Measurements from ENCODE around the gene CCDC57. TPM values are rescaled to one million over a fixed set of nuclear protein-coding genes. Genes with fewer than 3 reads are reported as not detected.

Gene CCDC57
- total RNA-seq, 1 experiment from 2014 or later, result 140 TPM

DNA sequence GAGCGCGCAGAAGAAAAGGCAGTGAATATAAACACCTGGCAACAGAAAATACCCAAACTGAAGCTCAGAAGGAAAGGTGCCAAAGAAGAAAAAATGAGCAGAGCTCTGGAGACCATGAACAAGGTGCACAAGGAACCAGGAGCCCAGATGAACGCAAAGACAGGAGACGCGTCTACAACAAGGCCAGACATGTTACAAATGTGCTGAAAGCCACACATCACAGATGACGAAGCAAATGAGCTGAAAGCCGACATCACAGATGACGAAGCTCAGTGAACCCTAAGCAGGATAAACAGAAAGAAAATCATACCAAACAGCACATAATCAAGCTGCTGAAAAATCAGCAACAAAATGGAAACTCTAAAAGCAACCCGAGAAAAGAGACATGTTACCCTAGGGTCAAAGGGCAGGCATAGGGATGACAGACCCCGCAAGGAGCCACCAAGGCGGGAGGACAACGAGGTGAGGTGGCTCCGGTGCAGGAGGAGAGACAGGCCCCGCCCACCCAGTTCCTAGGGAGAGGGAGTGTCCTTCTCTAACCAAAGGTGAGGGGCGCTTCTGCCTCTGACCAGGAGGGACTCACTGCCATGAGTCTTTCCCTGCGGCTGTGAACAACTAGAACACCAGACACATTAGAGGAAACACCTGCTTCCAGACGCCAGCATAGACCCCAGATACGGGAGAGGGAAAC lies 39.1 kb downstream of the CCDC57 start:
- intact Hi-C loops (cut with micrococcal nuclease; ENCODE audit: unreplicated experiment), result no loop called here
- no peaks in the 10 kb centered on the region for H3F3A ChIP-seq (ENCODE audit: insufficient read depth, low read depth)
- BruUV-seq (replicated peaks), result no TSS peak
- H3K27ac ChIP-seq, result no peak overlapping the region
- no peaks in the 10 kb centered on the region for H3K27me3 ChIP-seq (ENCODE audit: insufficient read depth, low read depth)
- H3K36me3 ChIP-seq (ENCODE audit: low read depth), result no peaks in the 10 kb centered on the region
- no peak overlapping the region for H2AFZ ChIP-seq
- no peaks in the 10 kb centered on the region for H3K79me2 ChIP-seq (ENCODE audit: low read depth)
- H4K20me1 ChIP-seq (ENCODE audit: insufficient read depth), result no peaks in the 10 kb centered on the region
- DNase-seq, result no peak
- TF ChIP-seq EZH2 (IDR thresholded peaks at IDR 0.05; ENCODE audit: low read depth), result no peak
- TF ChIP-seq, protein P1, sequence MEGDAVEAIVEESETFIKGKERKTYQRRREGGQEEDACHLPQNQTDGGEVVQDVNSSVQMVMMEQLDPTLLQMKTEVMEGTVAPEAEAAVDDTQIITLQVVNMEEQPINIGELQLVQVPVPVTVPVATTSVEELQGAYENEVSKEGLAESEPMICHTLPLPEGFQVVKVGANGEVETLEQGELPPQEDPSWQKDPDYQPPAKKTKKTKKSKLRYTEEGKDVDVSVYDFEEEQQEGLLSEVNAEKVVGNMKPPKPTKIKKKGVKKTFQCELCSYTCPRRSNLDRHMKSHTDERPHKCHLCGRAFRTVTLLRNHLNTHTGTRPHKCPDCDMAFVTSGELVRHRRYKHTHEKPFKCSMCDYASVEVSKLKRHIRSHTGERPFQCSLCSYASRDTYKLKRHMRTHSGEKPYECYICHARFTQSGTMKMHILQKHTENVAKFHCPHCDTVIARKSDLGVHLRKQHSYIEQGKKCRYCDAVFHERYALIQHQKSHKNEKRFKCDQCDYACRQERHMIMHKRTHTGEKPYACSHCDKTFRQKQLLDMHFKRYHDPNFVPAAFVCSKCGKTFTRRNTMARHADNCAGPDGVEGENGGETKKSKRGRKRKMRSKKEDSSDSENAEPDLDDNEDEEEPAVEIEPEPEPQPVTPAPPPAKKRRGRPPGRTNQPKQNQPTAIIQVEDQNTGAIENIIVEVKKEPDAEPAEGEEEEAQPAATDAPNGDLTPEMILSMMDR (conservative IDR thresholded peaks at IDR 0.05), result no peak
- H3K4me2 ChIP-seq, result no peak overlapping the region
- H3K4me3 ChIP-seq, result no peak overlapping the region
- POLR2A ChIA-PET (ENCODE audit: unreplicated experiment), result interaction anchor here (0.7 kb wide), 1 partner anchor 62 kb away, joined by 5 read pairs; no protein-coding TSS in a partner anchor
- no peaks in the 10 kb centered on the region for H3K9me3 ChIP-seq (ENCODE audit: insufficient read depth, low read depth)
- H3K4me1 ChIP-seq (replicated peaks; ENCODE audit: insufficient read depth), result no peaks in the 10 kb centered on the region
- no peaks in the 10 kb centered on the region for H3K9me2 ChIP-seq (ENCODE audit: insufficient read depth)
- CTCF ChIA-PET, result interaction anchor here (0.6 kb wide), 1 partner anchor 36 kb away, joined by 4 read pairs; no protein-coding TSS in a partner anchor

GRCh38 chr17:82172486-82173160 lies 40.0 kb downstream of the CCDC57 start:
- Histone ChIP-seq H3K9me3 (ENCODE audit: insufficient read depth, low read depth) (no peaks in the 10 kb centered on the region), H3K9me2 (ENCODE audit: insufficient read depth) (no peaks in the 10 kb centered on the region), H3K4me1 (replicated peaks; ENCODE audit: insufficient read depth) (no peaks in the 10 kb centered on the region), H3K4me2 (no peak overlapping the region), H4K20me1 (ENCODE audit: insufficient read depth) (no peaks in the 10 kb centered on the region), H3K79me2 (ENCODE audit: low read depth) (no peaks in the 10 kb centered on the region), H3K27ac (no peak overlapping the region), H3K36me3 (ENCODE audit: low read depth) (no peaks in the 10 kb centered on the region), H3F3A (ENCODE audit: insufficient read depth, low read depth) (no peaks in the 10 kb centered on the region), H3K27me3 (ENCODE audit: insufficient read depth, low read depth) (no peaks in the 10 kb centered on the region), H2AFZ (no peak overlapping the region), H3K4me3 (no peak overlapping the region)
- DNase-seq, result no peak
- CTCF ChIA-PET, result interaction anchor here (0.8 kb wide), 1 partner anchor 168 kb away, joined by 10 read pairs; no protein-coding TSS in a partner anchor
- no peak for TF ChIP-seq EZH2 (IDR thresholded peaks at IDR 0.05; ENCODE audit: low read depth)
- TF ChIP-seq, protein P1 (conservative IDR thresholded peaks at IDR 0.05), result no peak
- POLR2A ChIA-PET (ENCODE audit: unreplicated experiment), result no interaction called here
- intact Hi-C loops (cut with micrococcal nuclease; ENCODE audit: unreplicated experiment), result no loop called here
- BruUV-seq (replicated peaks), result no TSS peak

GRCh38 chr17:82171750-82172375 lies 40.8 kb downstream of the CCDC57 start:
- no peaks in the 10 kb centered on the region for H3K9me3 ChIP-seq (ENCODE audit: insufficient read depth, low read depth)
- H2AFZ ChIP-seq, result no peak overlapping the region
- no peaks in the 10 kb centered on the region for H3K9me2 ChIP-seq (ENCODE audit: insufficient read depth)
- H3K27ac ChIP-seq, result no peak overlapping the region
- TF ChIP-seq, protein P1 (conservative IDR thresholded peaks at IDR 0.05), result no peak
- TF ChIP-seq EZH2 (IDR thresholded peaks at IDR 0.05; ENCODE audit: low read depth), result no peak
- H3K36me3 ChIP-seq (ENCODE audit: low read depth), result no peaks in the 10 kb centered on the region
- no peaks in the 10 kb centered on the region for H3K79me2 ChIP-seq (ENCODE audit: low read depth)
- H3K4me3 ChIP-seq, result no peak overlapping the region
- no TSS peak for BruUV-seq (replicated peaks)
- H3K4me1 ChIP-seq (replicated peaks; ENCODE audit: insufficient read depth), result no peaks in the 10 kb centered on the region
- no peak for DNase-seq
- no peaks in the 10 kb centered on the region for H3F3A ChIP-seq (ENCODE audit: insufficient read depth, low read depth)
- no peaks in the 10 kb centered on the region for H3K27me3 ChIP-seq (ENCODE audit: insufficient read depth, low read depth)
- intact Hi-C loops (cut with micrococcal nuclease; ENCODE audit: unreplicated experiment), result no loop called here
- no peaks in the 10 kb centered on the region for H4K20me1 ChIP-seq (ENCODE audit: insufficient read depth)
- POLR2A ChIA-PET (ENCODE audit: unreplicated experiment), result no interaction called here
- CTCF ChIA-PET, result no interaction called here
- H3K4me2 ChIP-seq, result no peak overlapping the region

All from PC-9 (cell line).